H1 (cell line): ENCODE data around the gene SCGB3A1. TPM values are rescaled to one million over a fixed set of nuclear protein-coding genes. Genes with fewer than 3 reads are reported as not detected.
A peak's percentile ranks its signal among the peaks of the same experiment; 100 is the strongest.

Experiments
- CTCF ChIA-PET: fragments of 300-600 bp; sonication (Branson Sonifier 250); formaldehyde crosslinking; loops from one replicate; lab custom pipeline; 2021; ENCODE audit not compliant: partially characterized antibody; lab: Charles Lee
- POLR2A ChIA-PET: fragments of 300-600 bp; sonication (Branson Sonifier 250); formaldehyde crosslinking; loops from one replicate; lab custom pipeline; 2021; ENCODE audit warnings: inconsistent platforms; ENCODE audit not compliant: partially characterized antibody; lab: Charles Lee
- DNase-seq, 2 experiments: peaks; one replicate each; pipeline versions ENCODE4 v3.0.0 to v3.0.0-alpha.2; 2010 to 2022; ENCODE audit warnings: low spot score in 2 of 2, low read depth in 1 of 2, mixed read lengths in 1 of 2
- FAIRE-seq: peaks from 2 replicates; lab custom pipeline; 2011; peaks lifted over from hg19 to GRCh38; lab: Jason Lieb, UNC
- H2AFZ ChIP-seq: 2 replicates; pipeline ENCODE4 v1.8.1; 2012; ENCODE audit warnings: low read length, inconsistent platforms
- H2AK5ac ChIP-seq: 2 replicates; pipeline ENCODE4 v1.6.1; 2013; ENCODE audit warnings: low read depth, low read length
- H2BK120ac ChIP-seq: replicated peaks from 2 replicates; pipeline ENCODE3; 2013; ENCODE audit warnings: low read depth, low read length, inconsistent platforms
- H2BK12ac ChIP-seq: 2 replicates; pipeline ENCODE4 v1.6.1; 2013; ENCODE audit warnings: low read depth, low read length
- H2BK15ac ChIP-seq: 2 replicates; pipeline ENCODE4 v1.6.1; 2013; ENCODE audit warnings: low read length
- H2BK20ac ChIP-seq: 2 replicates; pipeline ENCODE4 v1.6.1; 2013; ENCODE audit warnings: low read length
- H2BK5ac ChIP-seq: 2 replicates; pipeline ENCODE4 v1.6.1; 2013; ENCODE audit warnings: low read depth, low read length
- H3K14ac ChIP-seq: 2 replicates; pipeline ENCODE4 v1.6.1; 2013; ENCODE audit warnings: inconsistent platforms; ENCODE audit not compliant: insufficient read length
- H3K18ac ChIP-seq: 2 replicates; pipeline ENCODE4 v1.6.1; 2013; ENCODE audit warnings: low read length; ENCODE audit errors: extremely low read depth
- H3K23ac ChIP-seq: 2 replicates; pipeline ENCODE4 v1.6.1; 2013; ENCODE audit warnings: inconsistent platforms; ENCODE audit not compliant: insufficient read length
- H3K23me2 ChIP-seq: 2 replicates; pipeline ENCODE4 v1.6.1; 2013; ENCODE audit warnings: low read depth, low read length
- H3K27ac ChIP-seq: 2 replicates; pipeline ENCODE4 v1.6.1; 2011; ENCODE audit warnings: low read depth, low read length, inconsistent platforms
- H3K27me3 ChIP-seq, 4 experiments: replicated peaks in 1 of 4; 1 replicate in 1 of 4; 2 replicates in 3 of 4; pipeline versions ENCODE4 v1.6.1 to v1.8.1; 2011 to 2013; ENCODE audit warnings: low read length in 3 of 4, mild to moderate bottlenecking in 3 of 4, inconsistent platforms in 2 of 4, mixed read lengths in 2 of 4, moderate library complexity in 1 of 4; ENCODE audit not compliant: control insufficient read depth in 3 of 4, insufficient read depth in 3 of 4; ENCODE audit errors: extremely low read depth in 1 of 4
- H3K36me3 ChIP-seq, 4 experiments: 2 replicates each; pipeline versions ENCODE4 v1.6.1 to v1.8.1; 2011 to 2013; ENCODE audit warnings: mild to moderate bottlenecking in 4 of 4, low read length in 3 of 4, moderate library complexity in 2 of 4, control low read depth in 1 of 4, inconsistent platforms in 1 of 4; ENCODE audit not compliant: insufficient read depth in 4 of 4, control insufficient read depth in 2 of 4
- H3K4ac ChIP-seq: replicated peaks from 2 replicates; pipeline ENCODE3; 2013; ENCODE audit warnings: low read length, low read depth, mixed read lengths, inconsistent platforms; ENCODE audit not compliant: insufficient read length
- H3K4me1 ChIP-seq, 4 experiments: replicated peaks in 1 of 4; 1 replicate in 1 of 4; 2 replicates in 3 of 4; pipeline versions ENCODE4 v1.6.1 to v1.8.1; 2011 to 2013; ENCODE audit warnings: low read length in 3 of 4, inconsistent platforms in 2 of 4, mixed read lengths in 1 of 4; ENCODE audit not compliant: insufficient read depth in 4 of 4, control insufficient read depth in 3 of 4
- H3K4me2 ChIP-seq, 2 experiments: 2 replicates each; pipeline versions ENCODE4 v1.6.1 to v1.8.1; 2011 to 2013; ENCODE audit warnings: low read depth in 2 of 2, low read length in 2 of 2, control low read depth in 1 of 2, inconsistent platforms in 1 of 2, mild to moderate bottlenecking in 1 of 2; ENCODE audit not compliant: insufficient read depth in 1 of 2
- H3K4me3 ChIP-seq, 4 experiments: fragments of 200-600, 300-600 bp in 1 of 4; sonication (generic), shearing (Covaris generic), sonication (Bioruptor Twin) in 1 of 4; 2 replicates each; pipeline versions ENCODE4 v1.5.1 to v1.8.1; 2011 to 2016; ENCODE audit warnings: low read length in 4 of 4, low read depth in 3 of 4, control low read depth in 2 of 4, inconsistent platforms in 2 of 4, mild to moderate bottlenecking in 2 of 4, mixed read lengths in 1 of 4, moderate library complexity in 1 of 4; ENCODE audit not compliant: insufficient read depth in 2 of 4; ENCODE audit errors: extremely low read depth in 1 of 4
- H3K56ac ChIP-seq: replicated peaks from 2 replicates; pipeline ENCODE3; 2013; ENCODE audit warnings: low read depth, mild to moderate bottlenecking, mixed read lengths, low read length, inconsistent platforms; ENCODE audit not compliant: insufficient read length
- H3K79me1 ChIP-seq: 2 replicates; pipeline ENCODE4 v1.6.1; 2013; ENCODE audit warnings: low read depth, low read length, control low read depth
- H3K79me2 ChIP-seq, 2 experiments: 2 replicates each; pipeline versions ENCODE4 v1.6.1 to v1.8.1; 2012 to 2013; ENCODE audit warnings: low read length in 2 of 2, mild to moderate bottlenecking in 2 of 2, inconsistent platforms in 1 of 2; ENCODE audit not compliant: insufficient read depth in 2 of 2, control insufficient read depth in 1 of 2
- H3K9ac ChIP-seq, 4 experiments: replicated peaks in 1 of 4; 1 replicate in 1 of 4; 2 replicates in 3 of 4; pipeline versions ENCODE4 v1.6.1 to v1.8.1; 2011 to 2013; ENCODE audit warnings: low read depth in 3 of 4, low read length in 3 of 4, control low read depth in 2 of 4, mild to moderate bottlenecking in 2 of 4, moderate library complexity in 2 of 4, inconsistent platforms in 1 of 4; ENCODE audit errors: extremely low read depth in 1 of 4
- H3K9me3 ChIP-seq, 2 experiments: 2 replicates each; pipeline versions ENCODE4 v1.6.1 to v1.8.1; 2012 to 2013; ENCODE audit warnings: mild to moderate bottlenecking in 2 of 2, moderate library complexity in 2 of 2, control low read depth in 1 of 2, inconsistent platforms in 1 of 2, low read depth in 1 of 2, low read length in 1 of 2, mixed read lengths in 1 of 2; ENCODE audit not compliant: insufficient read depth in 2 of 2
- H4K20me1 ChIP-seq, 2 experiments: replicated peaks in 1 of 2; 2 replicates each; pipeline versions ENCODE3 to v1.8.1; 2011 to 2013; ENCODE audit warnings: inconsistent platforms in 2 of 2, low read length in 2 of 2, mild to moderate bottlenecking in 1 of 2; ENCODE audit not compliant: insufficient read depth in 2 of 2, control insufficient read depth in 1 of 2
- H4K5ac ChIP-seq: 2 replicates; pipeline ENCODE4 v1.6.1; 2013; ENCODE audit warnings: low read length, low read depth, mixed read lengths, inconsistent platforms; ENCODE audit not compliant: insufficient read length
- H4K8ac ChIP-seq: 2 replicates; pipeline ENCODE4 v1.8.0; 2013; ENCODE audit warnings: mild to moderate bottlenecking, moderate library complexity, low read length, inconsistent platforms; ENCODE audit not compliant: insufficient read depth; ENCODE audit errors: extremely low read depth
- H4K91ac ChIP-seq: replicated peaks from 2 replicates; pipeline ENCODE3; 2013; ENCODE audit warnings: low read length, mixed read lengths, inconsistent platforms; ENCODE audit not compliant: insufficient read length
- CBX5 ChIP-seq: fragments of 300-800, 300-1000 bp; sonication (generic); IDR thresholded peaks from 2 replicates; pipeline ENCODE4 v1.7.1; 2016; ENCODE audit warnings: antibody characterized with exemption, low read length, low read depth
- MAFK ChIP-seq: IDR thresholded peaks from 2 replicates; pipeline ENCODE4 v1.6.1; 2012; ENCODE audit warnings: low read depth, mild to moderate bottlenecking, improper control_type of control experiment, low read length
- RAD21 ChIP-seq, 2 experiments: IDR thresholded peaks in 1 of 2; conservative IDR thresholded peaks in 1 of 2; 2 replicates each; pipeline ENCODE4 v1.6.1; 2011; ENCODE audit warnings: low read depth in 2 of 2, low read length in 2 of 2, improper control_type of control experiment in 1 of 2, inconsistent platforms in 1 of 2, mild to moderate bottlenecking in 1 of 2, moderate library complexity in 1 of 2
- SIX5 ChIP-seq: IDR thresholded peaks from 2 replicates; pipeline ENCODE4 v1.6.1; 2011; ENCODE audit warnings: mild to moderate bottlenecking, low read depth, low read length
- WGBS, 2 experiments: shearing (Covaris generic) in 1 of 2; methylation state at CpG; one replicate each; pipeline versions ENCODE4 v1.1.6 to v1.1.7; 2013 to 2015; ENCODE audit warnings: low lambda C conversion rate in 2 of 2, mixed read lengths in 2 of 2, inconsistent platforms in 1 of 2, low coverage in 1 of 2, missing lambda C conversion rate in 1 of 2; ENCODE audit not compliant: insufficient replicate concordance in 2 of 2, insufficient coverage in 1 of 2, insufficient read length in 1 of 2; ENCODE audit errors: extremely low coverage in 1 of 2, missing lambda C conversion rate in 1 of 2; 5-methylcytosine and 5-hydroxymethylcytosine counted together
- polyA plus RNA-seq, 7 experiments: library from polyadenylated mRNA; depleted of rRNA in 3 of 7; stranded (reverse) in 5 of 7; unstranded in 2 of 7; fragments of >200 nt in 5 of 7; fragments of 200-250 nt in 2 of 7; gene quantifications; 1 replicate in 5 of 7; 2 replicates in 1 of 7; 4 replicates in 1 of 7; pipeline versions ENCODE4 v1.2.1 to v1.2.3, GENCODE V29; 2011 to 2013; ENCODE audit warnings: missing spikeins in 2 of 7, mixed read lengths in 2 of 7
- total RNA-seq: library from RNA; stranded (reverse); fragmentation: NEBNext Ultra II Directional; extraction: Animal tissue kit (Norgen Biotek cat#: 25700); gene quantifications from 2 replicates; pipeline ENCODE4 v1.2.1, GENCODE V29; 2021
- TF ChIP-seq, protein P1 (sequence below), 3 experiments: IDR thresholded peaks; 1 replicate in 2 of 3; 2 replicates in 1 of 3; pipeline versions ENCODE4 v1.5.1 to v1.6.1; 2011; ENCODE audit warnings: low read length in 3 of 3, mild to moderate bottlenecking in 3 of 3, inconsistent platforms in 2 of 3, low read depth in 1 of 3, moderate library complexity in 1 of 3; ENCODE audit not compliant: insufficient read depth in 1 of 3; ENCODE audit errors: control extremely low read depth in 1 of 3
- TF ChIP-seq, protein P2 (sequence below): IDR thresholded peaks from 2 replicates; pipeline ENCODE4 v1.6.1; 2012; ENCODE audit warnings: inconsistent platforms

Gene SCGB3A1
- total and polyA plus RNA-seq, 2 of the 8 experiments (the other 6 are each of a cell fraction or from before 2014, with no cell fraction given), result 0.20 TPM; not detected in 1

DNA sequence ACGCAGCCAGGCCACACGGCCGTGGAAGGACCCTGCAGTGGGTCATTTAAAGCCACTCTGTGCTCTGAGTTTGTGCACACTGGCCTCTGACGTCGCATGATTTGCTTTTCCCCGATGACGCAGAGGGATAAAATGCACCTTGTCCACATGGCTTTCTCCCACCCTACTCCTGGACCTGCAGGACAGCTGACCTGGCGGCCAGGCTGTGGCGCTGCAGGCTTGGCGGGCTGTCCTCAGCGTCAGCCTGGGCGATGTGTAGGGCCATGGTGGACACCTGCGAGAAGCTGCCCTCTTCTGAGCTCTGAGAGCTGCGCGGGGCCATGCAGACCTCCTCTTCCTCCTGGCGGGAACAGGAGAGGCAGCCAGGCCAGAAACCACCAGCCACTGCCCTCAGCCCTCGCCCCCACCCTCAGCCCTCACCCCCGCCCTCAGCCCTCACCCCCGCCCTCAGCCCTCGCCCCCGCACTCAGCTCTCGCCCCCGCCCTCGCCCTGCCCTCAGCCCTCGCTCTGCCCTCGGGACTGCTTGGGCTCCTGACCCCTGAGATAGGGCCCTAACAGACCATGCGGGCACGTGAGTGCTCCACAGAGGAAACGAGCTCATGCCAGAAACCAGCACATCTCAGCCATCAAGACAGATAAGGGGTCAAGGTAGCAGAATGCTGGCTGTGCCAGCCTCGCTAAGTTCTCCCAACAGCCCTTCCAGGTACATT lies 20.0 kb upstream of the SCGB3A1 start:
- no peaks in the 10 kb centered on the region for H3K9me3 ChIP-seq
- H2BK12ac ChIP-seq, result no peak overlapping the region
- H2BK120ac ChIP-seq, result no peak overlapping the region
- H2AK5ac ChIP-seq, result no peak overlapping the region
- H3K56ac ChIP-seq, result no peak overlapping the region
- H4K91ac ChIP-seq, result no peak overlapping the region
- no peak overlapping the region for H3K9ac ChIP-seq
- DNase-seq, result no peak
- no peaks in the 10 kb centered on the region for H3K79me2 ChIP-seq
- ChIA-PET CTCF (interaction anchor here (0.8 to 7.4 kb wide), 11 partner anchors 9 to 189 kb away, joined by 3 to 52 read pairs (median 5); no protein-coding TSS in a partner anchor), POLR2A (interaction anchor here (0.7 to 1.1 kb wide), 2 partner anchors 22 to 47 kb away, joined by 3 read pairs; no protein-coding TSS in a partner anchor)
- H3K4me1 ChIP-seq, result no peaks in the 10 kb centered on the region; a peak in 1 of 7 replicates
- H3K27me3 ChIP-seq, result 0 out of 7 replicates have a peak, but pooled peaks cover 0 to 1% (median 0%) of the 10 kb centered on the region in 4 experiments
- H3K4me3 ChIP-seq, result no peak overlapping the region
- H3K79me1 ChIP-seq, result no peaks in the 10 kb centered on the region
- TF ChIP-seq MAFK, result no peak
- TF ChIP-seq RAD21 (IDR thresholded peaks at IDR 0.05 in 1 of 2, conservative IDR thresholded peaks at IDR 0.05 in 1 of 2; ENCODE audit: low read depth in 2 of 2, low read length in 2 of 2), result peak; percentile 64 to 77
- TF ChIP-seq, protein P1, sequence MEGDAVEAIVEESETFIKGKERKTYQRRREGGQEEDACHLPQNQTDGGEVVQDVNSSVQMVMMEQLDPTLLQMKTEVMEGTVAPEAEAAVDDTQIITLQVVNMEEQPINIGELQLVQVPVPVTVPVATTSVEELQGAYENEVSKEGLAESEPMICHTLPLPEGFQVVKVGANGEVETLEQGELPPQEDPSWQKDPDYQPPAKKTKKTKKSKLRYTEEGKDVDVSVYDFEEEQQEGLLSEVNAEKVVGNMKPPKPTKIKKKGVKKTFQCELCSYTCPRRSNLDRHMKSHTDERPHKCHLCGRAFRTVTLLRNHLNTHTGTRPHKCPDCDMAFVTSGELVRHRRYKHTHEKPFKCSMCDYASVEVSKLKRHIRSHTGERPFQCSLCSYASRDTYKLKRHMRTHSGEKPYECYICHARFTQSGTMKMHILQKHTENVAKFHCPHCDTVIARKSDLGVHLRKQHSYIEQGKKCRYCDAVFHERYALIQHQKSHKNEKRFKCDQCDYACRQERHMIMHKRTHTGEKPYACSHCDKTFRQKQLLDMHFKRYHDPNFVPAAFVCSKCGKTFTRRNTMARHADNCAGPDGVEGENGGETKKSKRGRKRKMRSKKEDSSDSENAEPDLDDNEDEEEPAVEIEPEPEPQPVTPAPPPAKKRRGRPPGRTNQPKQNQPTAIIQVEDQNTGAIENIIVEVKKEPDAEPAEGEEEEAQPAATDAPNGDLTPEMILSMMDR (IDR thresholded peaks at IDR 0.05; ENCODE audit: control extremely low read depth in 1 of 3, insufficient read depth in 1 of 3, low read depth in 1 of 3, low read length in 3 of 3), result peak in 2 of 3 experiments; percentile 56 to 59; a peak in 3 of 4 replicates
- TF ChIP-seq, protein P2, sequence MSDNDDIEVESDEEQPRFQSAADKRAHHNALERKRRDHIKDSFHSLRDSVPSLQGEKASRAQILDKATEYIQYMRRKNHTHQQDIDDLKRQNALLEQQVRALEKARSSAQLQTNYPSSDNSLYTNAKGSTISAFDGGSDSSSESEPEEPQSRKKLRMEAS, result peak; percentile 19; the same call in 1 of the 2 replicates
- TF ChIP-seq CBX5, result no peak
- no peak for TF ChIP-seq SIX5
- H3K4me2 ChIP-seq, result no peak overlapping the region
- H2BK20ac ChIP-seq, result no peak overlapping the region
- H3K14ac ChIP-seq, result no peak overlapping the region
- H4K5ac ChIP-seq, result no peak overlapping the region
- no peak overlapping the region for H3K23ac ChIP-seq
- H3K36me3 ChIP-seq, result no peaks in the 10 kb centered on the region
- no peaks in the 10 kb centered on the region for H3K23me2 ChIP-seq
- no peak overlapping the region for H2BK15ac ChIP-seq
- WGBS, 2 experiments, result 87% methylated on average over 19 of the region's 30 CpGs; no CpG with 5 or more reads in 1 of the 2 experiments
- H3K4ac ChIP-seq, result no peak overlapping the region
- no peak overlapping the region for H2AFZ ChIP-seq
- H4K20me1 ChIP-seq, result peaks cover 0 to 1% of the 10 kb centered on the region in 2 experiments
- H4K8ac ChIP-seq, result no peak overlapping the region; the same call in none of the 2 replicates
- H3K27ac ChIP-seq, result no peak overlapping the region
- no peak for FAIRE-seq
- H2BK5ac ChIP-seq, result no peak overlapping the region
- H3K18ac ChIP-seq, result no peak overlapping the region
